Stimulated activated CD4-positive, alpha-beta T cell treated with anti-CD3 and anti-CD28 coated beads, TNF-alpha, amount 100 ng/mL, for 4 hours (primary cell): ENCODE data around the gene SATB1.
"Not testable (repeated sequence)": the region's sequence is repeated elsewhere in the genome, so short reads cannot be mapped to it uniquely, and the experiment has no call there.

Source experiments
- DNase-seq, 3 experiments: peaks; one replicate each; pipeline ENCODE4 v3.0.0-alpha.2; 2020; ENCODE audit warnings: low read depth in 3 of 3

Gene SATB1

DNA sequence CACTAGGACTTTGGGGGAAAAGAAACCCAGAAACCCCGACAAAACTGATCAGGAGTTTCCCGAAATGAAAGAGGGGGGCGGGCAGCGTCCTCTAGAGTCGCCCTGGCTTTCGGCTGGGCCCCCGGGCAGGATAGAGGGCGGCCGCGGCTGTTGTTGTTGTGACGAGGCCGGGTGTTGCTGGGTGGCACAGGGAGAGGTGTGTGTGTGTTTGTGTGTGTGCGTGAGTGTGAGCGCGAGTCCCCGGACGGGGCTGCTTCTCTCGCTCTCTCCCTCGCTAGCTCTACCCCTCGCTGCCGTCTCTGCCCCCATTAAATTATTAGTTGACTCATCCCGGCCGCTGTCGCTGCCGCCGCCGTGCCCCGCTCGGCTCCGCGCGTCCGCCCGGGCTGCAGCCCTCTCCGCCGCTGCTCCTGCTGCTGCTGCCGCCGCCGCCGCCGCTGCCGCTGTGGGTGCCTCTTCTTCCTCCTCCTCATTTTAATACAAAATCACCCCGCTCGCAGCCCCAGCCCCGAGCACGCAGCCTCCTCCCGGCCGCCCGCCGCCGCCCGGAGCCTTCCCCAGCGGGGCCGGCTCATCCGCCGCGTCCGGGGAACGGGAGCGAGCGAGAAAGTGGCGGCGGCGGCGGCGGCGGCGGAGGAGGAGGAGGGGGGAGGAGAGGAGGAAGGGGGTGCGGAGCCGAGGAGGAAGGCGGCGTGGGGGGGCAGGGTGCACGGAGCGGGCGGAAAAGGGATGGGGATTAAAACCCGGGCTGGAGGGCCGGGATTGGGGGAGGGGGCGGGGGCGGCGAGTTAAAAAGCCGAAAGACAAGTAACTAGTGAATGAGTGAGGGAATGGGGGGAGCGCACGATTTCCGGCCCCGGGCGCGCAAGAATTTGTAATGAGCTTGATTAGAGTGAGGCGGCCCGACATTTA, at the start of gene SATB1:
Gene SATB1, minus strand, starts transcription at position 611 of the 912 bp plus-strand sequence. CDS start 4,372 bp downstream, outside the sequence.
- peak; percentile 40 to 55 (median 52) for DNase-seq

DNA sequence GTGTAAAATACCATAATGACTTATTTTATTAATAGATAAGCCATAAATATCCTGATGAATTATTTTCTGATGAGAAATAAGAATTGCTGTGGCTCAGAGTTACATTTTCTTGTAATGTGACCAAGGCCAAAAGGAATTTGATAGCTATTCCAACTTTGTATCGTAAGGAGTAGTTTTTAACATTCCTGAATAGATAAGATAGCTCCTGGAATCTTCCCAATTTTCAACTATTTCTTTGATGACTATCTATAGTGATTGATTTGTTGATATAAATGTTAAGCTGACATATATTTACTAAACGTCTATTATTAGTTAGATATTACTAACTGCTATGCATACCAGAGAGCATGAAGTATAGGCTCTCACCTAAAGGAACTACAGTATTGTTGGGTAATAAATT, 49.1 kb upstream of the SATB1 start:
- no peak for DNase-seq

DNA sequence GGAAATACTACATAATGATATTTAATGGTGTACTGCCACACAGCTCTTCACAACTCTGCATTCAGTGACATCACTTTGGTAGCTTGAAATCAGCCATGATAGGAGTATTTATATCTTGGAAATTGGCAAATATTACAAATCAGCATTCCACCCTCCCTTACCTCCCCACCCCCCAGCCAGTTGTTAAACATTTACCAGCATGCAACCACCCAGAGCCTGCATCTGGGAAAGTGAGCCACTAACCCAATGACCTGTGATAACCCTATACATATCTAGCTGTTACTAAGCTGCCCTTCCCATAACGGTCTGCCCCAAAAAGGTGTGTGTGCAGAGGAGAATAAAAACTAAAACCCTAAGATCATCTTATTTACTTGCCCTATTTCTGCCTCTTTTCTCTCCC, 44.6 kb upstream of the SATB1 start:
- no peak for DNase-seq

DNA sequence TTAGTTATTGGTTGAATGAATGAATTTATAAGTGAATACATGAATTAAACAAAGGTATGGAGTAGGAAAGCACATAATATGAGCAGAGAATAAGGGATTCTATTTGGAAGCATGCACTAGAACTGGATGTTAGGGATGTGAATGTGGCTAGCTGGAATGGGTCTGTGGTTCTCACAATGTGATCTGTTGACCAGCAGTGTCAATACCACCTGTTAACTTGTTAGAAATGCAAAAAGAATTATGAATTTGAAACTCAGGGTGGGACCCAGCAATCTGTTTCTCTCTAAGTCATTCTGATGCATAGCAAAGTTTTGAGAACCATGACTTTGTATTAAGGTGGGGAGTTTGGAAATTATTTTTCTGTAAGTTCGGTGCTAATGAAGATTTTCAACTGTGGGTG, 41.0 kb upstream of the SATB1 start:
- no peak for DNase-seq

DNA sequence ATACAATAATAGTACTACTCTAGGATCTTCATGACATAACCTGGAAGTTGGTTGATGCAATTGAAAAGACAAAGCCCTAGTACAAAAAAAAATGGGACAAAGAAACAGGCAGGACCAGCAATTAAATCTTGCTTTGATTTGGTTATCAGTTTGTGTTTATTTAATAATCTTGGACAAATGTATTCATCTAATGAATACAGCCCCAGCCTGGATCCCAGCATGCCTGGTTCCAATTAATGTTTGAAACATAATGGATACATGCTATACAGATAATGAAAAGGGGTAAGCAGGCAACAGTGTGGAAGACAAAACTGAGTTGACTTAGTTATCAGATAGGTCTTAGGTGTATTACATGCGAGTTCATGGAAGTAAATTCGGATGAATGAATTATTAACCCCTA, 29.6 kb upstream of the SATB1 start:
- no peak for DNase-seq

DNA sequence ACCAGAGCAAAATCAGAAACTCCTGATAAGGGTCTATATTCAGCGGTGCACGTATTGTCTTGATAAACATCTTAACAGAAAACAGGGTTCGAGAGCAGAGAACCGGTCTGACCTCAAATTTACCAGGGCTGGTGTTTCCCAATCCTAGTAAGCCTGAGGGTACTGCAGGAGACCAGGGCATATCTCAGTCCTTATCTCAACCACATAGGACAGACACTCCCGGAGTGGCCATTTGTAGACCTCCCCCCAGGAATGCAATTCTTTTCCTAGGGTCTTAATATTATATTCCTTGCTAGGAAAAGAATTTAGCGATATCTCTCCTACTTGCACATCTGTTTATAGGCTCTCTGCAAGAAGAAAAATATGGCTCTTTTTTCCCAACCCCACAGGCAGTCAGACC, 24.5 kb upstream of the SATB1 start:
- DNase-seq, result not testable (repeated sequence)

DNA sequence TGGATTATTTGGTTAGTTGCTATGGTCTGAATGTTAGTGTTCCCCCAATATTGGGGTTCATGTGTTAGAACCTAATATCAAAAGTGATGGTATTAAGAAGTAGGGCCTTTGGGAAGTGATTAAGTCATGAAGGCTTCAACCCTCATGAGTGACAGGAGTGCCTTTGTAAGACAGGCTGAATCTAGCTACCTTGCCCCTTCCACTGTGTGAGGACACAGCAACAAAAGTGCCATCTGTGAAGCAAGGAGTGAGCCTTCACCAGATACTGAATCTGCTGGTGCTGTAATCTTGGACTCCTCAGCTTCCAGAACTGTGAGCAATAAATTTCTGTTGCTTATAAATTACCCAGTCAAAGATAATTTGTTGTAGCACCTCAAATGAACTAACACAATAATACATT, 22.6 kb upstream of the SATB1 start:
- no peak for DNase-seq

DNA sequence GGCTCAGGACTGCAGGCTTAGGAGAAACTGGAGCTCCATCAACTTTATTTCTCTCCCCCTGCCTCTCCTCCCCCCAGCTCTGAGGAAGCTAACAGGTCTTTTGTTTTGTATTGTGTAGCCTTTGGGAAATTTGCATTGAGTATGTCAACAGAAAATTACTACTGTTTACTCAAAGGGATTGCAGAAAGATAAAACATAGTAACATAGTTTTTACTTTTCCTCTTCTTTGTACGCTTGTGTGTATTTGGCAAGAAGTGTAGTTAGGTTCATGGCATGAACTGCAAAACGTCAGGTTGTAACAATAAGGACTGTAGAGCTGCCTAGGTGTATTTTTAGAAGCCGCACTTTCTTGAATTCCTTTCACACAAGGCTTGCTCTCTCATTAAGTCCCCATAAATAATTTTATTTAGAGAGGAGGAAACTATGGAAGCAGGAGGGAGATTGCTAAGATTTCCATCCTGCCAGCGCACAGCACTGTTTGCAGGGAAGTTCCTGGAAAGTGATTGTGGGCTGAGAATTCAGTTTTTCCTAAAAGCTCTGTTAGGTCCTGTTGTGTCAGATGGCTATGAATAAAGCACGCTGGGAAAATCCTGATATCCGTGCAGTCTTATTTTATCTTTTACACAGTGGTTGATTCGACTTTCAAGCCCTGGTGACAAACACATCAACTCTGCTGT, 21.1 kb upstream of the SATB1 start:
- DNase-seq, result no peak

DNA sequence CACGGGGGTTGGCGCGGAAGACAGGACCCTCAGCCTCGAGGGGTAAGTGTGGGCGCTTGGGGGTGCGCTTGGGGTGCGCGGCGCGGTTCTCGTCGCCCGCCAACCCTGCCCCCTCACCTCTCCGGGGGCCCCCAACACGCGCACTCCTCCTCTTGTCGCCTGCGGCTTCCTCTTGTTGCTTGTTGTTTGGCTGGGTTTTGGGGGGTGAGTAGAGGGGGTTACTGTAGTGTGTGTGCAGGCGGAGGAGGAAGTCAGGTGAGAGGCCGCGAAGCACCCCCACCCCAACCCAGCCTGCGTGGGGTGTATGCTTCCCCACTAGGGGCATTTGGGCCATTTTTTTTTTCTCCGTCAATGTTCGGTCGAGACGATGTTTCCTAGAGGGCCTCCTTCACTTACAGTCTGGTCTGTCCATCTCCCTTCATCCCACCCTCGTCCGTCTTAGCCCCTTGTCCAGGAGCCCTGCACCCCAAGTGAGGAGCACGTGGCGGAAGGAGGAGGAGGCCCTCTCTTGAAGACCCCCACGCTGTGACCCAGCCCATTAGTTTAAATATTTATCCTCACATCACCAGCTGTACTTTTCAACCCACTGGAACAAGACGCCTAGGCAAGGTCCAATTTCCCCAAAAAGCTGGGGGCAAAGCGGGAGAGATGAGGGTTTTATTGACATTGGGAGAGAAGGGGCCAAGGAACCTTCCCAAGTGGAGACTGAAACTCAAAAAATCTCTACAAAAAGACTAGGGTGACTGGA, 20.4 kb upstream of the SATB1 start:
- DNase-seq, result peak; percentile 37 to 57 (median 49)

DNA sequence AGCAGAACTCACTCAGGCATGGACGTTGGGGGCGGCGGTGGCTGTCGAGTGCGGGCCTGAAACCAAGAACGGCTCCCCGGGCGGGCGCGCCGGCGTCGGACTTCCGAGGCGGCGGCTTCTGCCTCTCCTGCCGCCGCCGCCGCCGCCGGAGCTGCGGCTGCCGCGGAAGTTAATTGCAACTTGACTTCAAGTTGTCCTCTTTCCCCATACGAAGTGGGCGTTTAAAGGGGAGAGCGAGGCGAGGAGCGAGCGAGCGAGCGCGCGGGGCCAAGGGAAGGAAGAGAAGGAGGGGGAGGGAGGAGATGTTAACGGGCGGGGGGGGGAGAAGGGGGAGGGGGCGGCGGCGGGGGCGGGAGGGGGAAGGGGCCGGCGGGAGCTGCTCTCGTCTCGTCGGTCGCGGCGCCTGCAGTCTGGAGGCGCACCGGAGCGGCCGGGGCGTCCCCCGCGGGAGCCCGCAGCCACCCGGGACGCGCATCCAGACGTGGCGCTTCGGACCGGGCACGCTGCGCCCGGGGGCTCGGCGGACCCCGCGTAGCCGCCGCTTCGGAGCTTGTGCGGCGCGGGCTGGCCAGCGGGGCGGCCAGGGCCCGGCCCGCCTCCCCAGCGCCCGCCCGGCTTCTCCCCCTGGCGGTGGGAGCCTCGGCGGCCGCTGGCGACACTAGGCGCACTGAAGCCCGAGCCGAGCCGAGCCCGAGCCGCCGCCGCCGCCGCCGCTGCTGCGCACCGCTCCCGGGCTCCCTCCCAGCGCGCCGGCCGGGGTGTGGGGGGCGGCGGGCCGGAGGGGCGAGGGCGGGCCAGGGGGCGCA, 19.7 kb upstream of the SATB1 start:
- peak; percentile 58 to 70 (median 63) for DNase-seq

DNA sequence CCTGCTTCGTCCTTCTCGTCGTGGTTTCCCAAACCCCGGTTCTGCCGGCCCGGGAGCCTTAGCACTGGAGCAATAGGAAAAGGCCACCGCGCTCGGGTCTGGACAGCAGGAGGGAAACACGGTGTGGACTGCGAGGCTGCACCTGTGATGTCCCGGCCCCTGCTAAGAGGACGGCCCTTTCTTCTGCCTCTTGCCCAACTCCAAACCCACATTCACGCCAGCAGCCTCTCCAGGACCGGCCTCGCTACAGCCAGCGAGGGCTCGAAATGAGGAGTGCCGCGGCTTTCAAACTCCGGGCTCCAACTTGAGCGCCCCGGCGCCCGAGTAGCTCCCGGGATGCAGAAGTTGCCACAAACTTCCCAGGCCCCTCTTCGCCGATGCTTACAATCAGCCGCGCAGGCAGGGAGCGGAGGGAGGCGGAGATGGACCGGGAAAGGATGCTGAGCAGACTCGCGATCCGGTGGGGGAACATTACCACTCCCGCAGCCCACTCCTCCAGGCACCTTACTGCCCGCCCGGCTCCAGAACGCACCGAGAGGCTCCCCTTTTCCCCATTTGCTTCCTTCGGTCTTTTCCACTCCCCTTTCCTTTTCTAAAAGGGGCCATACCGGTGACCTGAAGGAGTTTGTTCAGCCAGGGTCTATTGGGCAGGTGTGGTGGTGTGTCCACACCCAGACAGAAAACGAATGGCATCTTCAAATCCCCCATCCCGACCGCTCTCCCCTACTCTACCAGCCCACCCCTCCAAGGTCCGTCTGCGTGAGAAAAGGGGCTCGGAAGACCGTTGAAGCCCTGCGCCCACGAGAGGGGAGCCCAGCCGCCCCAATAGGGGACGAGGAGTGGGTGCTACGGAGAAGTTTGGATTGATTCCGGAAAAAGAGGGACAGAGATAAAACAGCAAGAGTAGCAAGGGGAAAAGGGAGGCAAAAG, 18.8 kb upstream of the SATB1 start:
- DNase-seq, result peak in 1 of 3 experiments; percentile 31

DNA sequence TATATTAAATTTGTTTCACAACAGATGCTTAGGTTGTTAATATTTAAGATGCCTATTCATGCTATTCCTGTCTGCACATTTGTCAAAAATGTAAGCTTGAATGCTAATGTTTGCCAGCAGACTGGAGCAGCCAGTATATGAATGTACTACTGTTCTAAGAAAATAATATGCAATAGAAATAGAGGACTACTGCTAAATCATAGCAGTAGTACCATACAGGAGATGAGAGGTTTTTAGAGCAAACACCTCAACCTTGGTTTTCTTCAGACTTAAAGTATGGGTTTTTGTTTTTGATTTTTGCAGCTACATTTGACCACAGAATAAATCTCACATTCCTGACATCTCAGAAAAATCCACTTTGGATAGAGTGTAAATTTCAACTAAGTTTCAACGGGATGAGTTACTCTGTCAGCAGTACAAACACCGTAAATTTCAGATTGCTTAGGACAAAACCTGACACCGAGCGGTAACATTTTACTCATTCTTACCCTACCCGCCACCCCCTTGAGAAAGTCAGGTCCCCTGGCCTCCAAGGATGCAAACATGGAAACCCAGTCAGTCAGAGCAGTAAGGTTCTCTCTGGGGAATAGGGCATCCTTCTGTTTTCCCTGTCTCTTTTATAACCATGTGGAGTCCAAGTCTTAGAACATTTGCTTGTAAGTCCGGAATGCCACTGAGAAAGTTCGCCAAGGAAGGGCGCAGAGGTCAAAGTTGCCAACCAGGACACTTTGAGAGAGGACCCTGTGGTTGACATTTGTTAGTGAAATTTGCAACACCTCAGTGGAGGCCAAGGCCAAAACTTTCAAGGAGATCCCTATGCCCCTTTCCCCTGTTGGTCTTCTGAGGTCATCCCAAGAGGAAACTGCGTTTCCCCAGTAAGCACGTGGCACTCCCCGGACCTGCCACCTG, 17.9 kb upstream of the SATB1 start:
- no peak for DNase-seq

DNA sequence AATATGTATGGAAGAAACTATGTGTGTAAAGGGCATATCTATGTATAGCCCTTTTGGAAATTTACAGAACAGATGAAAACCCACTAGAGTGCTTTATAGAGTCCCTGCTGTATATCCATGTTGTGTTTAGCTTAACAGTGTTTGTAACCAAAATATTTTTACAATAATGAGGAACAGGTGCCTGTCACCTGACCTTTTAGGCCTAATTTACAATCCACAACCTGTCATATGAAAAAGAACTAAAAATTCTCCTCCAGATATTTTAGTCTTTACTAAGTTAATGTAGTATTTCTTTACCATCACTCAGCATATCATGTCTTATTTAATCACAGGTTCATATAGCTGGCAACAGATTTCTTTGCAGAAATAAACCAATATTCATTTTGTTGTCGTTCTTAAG, 16.4 kb upstream of the SATB1 start:
- no peak for DNase-seq

DNA sequence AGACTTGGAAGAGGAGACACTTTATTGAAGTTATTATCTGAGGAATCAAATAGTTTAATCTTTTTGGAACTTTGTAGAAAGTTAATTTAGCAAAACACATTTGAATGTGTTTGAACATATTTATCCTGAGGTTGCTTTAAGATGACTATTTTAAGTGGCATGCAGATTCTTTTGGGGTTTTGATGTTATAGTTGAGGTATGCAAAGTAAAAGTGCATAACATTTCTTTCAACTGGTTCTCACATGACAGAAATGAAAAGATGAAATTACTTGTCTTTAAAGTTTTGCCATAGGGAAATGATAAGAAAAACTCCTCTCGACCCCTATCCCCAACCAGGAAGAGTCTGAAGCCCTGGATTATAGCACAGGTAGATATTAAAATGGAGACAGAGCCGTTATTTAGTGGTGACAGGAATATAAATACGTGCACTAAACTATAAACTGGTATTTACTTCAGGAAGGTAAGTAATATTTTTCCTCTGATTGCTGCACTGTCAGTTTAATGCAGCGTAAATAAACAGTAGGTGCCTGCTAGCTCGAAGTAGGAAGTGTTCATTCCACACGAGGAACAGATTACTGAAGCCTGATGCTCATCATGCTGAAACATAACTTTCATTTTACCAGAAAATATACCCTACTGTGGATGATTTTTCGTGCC, 15.1 kb upstream of the SATB1 start:
- no peak for DNase-seq

DNA sequence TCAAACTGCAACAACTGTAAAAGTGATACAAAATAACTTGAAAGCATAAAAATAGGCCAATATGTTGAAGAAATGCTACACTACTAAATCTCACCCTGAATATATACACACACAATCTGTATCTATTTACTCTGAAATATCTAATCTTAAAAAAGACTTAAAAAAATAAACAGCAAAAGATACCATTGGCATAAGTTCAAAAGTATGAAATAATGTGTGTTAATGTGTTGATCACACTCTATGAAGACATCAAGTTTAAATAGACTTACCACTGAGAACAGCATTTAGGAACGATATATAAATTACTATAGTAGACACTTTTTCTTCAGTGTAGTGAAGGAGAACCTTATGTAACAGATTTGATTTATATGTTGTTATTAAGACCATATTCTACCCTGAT, 14.1 kb upstream of the SATB1 start:
- DNase-seq, result no peak

DNA sequence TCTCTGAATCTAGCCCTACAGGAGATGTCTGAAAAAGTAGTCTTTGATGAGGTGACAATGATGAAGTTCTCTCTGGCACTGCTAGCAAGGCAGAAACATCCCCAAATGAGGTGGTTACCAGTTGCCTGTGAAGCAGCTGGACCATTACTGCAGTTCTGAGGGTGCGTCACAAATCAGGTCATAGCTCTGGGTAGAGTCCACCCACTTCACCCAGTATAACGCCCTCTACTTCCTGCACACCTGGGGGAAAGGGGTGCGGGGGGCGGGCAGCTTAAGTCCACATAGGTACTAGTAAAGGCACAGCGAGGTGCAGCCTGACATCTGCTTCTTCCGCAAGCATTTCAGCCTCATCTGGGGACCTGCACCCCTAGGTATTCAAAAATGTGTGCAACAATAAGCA, 13.4 kb upstream of the SATB1 start:
- DNase-seq, result peak in 2 of 3 experiments; percentile 25 to 32

DNA sequence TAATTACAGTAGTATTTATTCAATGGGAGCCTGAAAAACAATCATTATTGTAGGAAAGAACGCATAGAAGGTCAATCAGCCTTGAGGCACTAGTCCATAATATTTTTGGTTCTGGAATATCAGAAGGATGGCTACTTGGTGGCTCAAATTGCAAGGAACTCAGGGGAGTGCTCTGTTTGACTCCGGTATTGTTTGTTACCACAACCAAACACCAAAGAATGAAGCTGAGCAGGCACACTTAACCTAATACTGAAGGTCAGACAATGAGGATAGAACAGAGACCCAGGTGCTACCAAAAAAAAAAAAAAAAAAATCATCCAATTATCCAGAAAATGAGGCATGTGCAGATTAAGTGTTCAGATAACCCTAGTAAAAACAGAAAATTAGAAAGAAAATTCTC, 11.1 kb upstream of the SATB1 start:
- DNase-seq, result no peak

DNA sequence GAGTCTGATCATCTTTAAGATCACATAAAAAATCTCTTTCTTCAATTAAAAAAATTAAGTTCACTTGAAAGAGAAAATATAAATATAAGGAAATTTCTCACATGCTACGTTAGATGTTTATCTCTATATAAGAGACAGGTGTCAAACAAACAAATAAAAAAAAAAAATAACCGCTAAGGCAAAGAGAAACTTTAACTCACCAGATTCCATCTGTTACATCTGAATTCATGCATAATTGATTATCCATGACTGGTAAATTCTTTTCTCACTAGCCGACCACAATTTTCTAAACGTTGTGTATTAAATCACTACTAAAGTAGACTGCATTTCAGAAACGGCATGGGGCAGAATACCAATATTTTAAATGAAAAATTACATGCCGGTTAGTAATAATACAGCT, 9.6 kb upstream of the SATB1 start:
- no peak for DNase-seq

DNA sequence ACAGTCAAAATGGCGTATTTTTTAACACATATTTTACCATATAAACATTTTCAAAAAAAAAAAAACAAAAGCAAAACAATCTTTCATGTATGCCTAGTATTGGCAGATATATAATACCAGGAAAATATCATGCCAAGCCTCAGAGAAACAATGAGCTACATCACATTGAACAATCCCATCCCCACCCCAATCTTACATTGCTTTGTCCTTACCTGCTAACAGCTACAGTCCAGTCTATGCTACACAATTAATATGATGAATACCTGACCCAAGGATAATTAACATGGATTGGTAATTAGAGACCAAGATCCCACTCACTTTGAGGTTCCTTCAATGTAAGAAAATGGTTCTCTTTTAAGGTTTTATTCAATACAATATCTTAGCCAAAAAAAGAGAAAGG, 7.6 kb upstream of the SATB1 start:
- DNase-seq, result no peak
